Thyroid gland (tissue), 4 donors: ENCODE data around the gene IL3RA.
"Not testable (repeated sequence)": the region's sequence is repeated elsewhere in the genome, so short reads cannot be mapped to it uniquely, and the experiment has no call there.

Experiments
- POLR2A ChIP-seq, 2 donors: fragments of 450-650 bp; IDR thresholded peaks; one replicate each; pipeline ENCODE4 v1.6.1; 2017; ENCODE audit warnings: antibody characterized with exemption in 2 of 2, mild to moderate bottlenecking in 2 of 2, moderate library complexity in 1 of 2
- TF ChIP-seq, protein P1 (sequence below), 6 experiments: fragments of 200-600 bp in 3 of 6; fragments of 450-650 bp in 3 of 6; sonication (generic) in 3 of 6; IDR thresholded peaks; one replicate each; pipeline ENCODE4 v1.5.1; 2016 to 2019; ENCODE audit warnings: antibody characterized with exemption in 6 of 6, mild to moderate bottlenecking in 2 of 6, inconsistent platforms in 1 of 6, moderate library complexity in 1 of 6

DNA sequence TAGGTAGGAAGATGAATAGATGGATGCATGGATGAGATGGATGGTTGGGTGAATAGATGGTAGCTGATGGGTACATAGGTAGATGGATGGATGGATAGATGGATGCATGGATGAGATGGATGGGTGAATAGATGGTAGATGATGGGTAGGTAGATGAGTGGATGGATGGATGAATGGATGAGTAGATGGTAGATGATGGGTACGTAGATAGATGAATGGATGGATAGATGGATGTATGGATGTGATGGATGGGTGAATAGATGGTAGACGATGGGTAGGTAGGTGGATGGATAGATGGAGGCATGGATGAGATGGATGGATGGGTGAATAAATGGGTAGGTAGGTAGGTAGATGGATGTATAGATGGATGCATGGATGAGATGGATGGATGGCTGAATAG is 69.2 kb downstream of the IL3RA start:
- TF ChIP-seq POLR2A (IDR thresholded peaks at IDR 0.05) = not testable (repeated sequence)
- TF ChIP-seq, protein P1, sequence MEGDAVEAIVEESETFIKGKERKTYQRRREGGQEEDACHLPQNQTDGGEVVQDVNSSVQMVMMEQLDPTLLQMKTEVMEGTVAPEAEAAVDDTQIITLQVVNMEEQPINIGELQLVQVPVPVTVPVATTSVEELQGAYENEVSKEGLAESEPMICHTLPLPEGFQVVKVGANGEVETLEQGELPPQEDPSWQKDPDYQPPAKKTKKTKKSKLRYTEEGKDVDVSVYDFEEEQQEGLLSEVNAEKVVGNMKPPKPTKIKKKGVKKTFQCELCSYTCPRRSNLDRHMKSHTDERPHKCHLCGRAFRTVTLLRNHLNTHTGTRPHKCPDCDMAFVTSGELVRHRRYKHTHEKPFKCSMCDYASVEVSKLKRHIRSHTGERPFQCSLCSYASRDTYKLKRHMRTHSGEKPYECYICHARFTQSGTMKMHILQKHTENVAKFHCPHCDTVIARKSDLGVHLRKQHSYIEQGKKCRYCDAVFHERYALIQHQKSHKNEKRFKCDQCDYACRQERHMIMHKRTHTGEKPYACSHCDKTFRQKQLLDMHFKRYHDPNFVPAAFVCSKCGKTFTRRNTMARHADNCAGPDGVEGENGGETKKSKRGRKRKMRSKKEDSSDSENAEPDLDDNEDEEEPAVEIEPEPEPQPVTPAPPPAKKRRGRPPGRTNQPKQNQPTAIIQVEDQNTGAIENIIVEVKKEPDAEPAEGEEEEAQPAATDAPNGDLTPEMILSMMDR (IDR thresholded peaks at IDR 0.05) = not testable (repeated sequence)
